AG10803 (cell line): ENCODE measurements around the gene GLB1L.

ENCODE experiments used
- DNase-seq: peaks from one replicate; pipeline ENCODE4 v3.0.0; 2010; ENCODE audit warnings: low read depth
- H3K4me3 ChIP-seq: 2 replicates; pipeline ENCODE4 v1.5.1; 2011; ENCODE audit warnings: mild to moderate bottlenecking, low read length, control low read depth
- TF ChIP-seq, protein P1 (sequence below): conservative IDR thresholded peaks from 2 replicates; pipeline ENCODE4 v1.5.1; 2011; ENCODE audit warnings: mild to moderate bottlenecking, low read length, control low read depth, inconsistent platforms

GLB1L gene

DNA sequence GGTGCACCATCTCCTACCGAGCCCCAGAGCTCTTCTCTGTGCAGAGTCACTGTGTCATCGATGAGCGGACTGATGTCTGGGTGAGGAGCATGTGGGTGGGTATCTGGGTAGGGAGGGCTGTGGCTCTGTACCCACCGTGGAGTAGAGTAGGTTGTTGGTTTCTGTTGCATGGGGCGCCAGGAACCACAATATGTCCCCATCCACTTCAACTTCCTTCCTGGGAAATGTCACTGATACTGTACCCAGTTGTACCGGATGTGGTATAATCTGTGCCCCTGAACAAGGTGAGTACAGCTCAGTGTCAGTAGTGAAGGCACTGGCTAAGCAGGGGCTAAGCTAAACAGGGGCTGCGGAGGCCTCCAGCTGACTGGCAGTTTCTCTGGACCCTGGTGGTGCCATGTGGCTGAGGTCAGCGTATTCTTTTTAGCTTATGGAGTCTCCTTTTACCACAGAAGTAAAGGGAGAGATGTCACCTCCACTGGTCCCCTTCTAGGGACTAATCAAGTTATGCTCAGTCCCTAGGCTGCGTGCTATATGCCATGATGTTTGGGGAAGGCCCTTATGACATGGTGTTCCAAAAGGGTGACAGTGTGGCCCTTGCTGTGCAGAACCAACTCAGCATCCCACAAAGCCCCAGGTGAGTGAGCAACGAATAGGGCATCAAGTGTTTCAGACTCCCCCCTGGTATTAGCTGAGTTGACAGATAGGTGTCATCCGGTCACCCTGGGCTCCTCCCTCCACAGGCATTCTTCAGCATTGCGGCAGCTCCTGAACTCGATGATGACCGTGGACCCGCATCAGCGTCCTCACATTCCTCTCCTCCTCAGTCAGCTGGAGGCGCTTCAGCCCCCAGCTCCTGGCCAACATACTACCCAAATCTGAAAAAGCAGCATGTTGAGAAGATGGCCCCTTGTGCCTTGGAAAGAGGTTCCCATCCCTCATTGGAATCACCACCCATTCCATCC, 2.7 kb upstream of the GLB1L start:
- no peak overlapping the region for H3K4me3 ChIP-seq
- TF ChIP-seq, protein P1, sequence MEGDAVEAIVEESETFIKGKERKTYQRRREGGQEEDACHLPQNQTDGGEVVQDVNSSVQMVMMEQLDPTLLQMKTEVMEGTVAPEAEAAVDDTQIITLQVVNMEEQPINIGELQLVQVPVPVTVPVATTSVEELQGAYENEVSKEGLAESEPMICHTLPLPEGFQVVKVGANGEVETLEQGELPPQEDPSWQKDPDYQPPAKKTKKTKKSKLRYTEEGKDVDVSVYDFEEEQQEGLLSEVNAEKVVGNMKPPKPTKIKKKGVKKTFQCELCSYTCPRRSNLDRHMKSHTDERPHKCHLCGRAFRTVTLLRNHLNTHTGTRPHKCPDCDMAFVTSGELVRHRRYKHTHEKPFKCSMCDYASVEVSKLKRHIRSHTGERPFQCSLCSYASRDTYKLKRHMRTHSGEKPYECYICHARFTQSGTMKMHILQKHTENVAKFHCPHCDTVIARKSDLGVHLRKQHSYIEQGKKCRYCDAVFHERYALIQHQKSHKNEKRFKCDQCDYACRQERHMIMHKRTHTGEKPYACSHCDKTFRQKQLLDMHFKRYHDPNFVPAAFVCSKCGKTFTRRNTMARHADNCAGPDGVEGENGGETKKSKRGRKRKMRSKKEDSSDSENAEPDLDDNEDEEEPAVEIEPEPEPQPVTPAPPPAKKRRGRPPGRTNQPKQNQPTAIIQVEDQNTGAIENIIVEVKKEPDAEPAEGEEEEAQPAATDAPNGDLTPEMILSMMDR: no peak
- no peak for DNase-seq

DNA sequence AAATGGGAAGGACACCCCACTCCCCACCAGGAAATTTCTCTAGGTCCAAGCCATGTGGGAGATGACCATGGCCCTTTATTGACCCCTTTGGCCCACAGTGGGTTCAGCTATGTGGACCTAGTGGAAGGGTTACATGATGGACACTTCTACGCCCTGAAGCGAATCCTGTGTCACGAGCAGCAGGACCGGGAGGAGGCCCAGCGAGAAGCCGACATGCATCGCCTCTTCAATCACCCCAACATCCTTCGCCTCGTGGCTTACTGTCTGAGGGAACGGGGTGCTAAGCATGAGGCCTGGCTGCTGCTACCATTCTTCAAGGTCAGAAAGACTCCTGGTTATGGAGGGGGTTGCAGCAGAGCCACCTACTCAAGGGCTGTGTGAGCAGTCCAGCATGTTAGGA, 1.3 kb upstream of the GLB1L start:
- DNase-seq: no peak
- TF ChIP-seq, protein P1: no peak
- peak overlapping the region; percentile 76 for H3K4me3 ChIP-seq

DNA sequence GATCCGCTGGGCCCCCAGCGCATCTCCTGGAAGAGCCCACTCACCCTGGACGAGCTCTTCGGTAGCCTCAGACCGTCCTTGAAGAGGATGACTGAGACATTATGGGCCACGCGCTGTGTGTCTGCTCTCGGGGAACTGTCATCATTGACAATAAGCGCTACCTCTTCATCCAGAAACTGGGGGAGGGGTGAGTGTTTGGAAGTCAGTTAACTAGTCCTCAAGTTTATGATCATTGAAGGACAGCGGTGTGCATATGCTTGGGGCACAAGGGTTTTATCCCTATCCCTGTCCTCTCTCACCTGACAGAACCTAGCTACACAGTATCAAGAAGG, 621 bp upstream of the GLB1L start:
- H3K4me3 ChIP-seq: peak overlapping the region; percentile 76
- TF ChIP-seq, protein P1: no peak
- no peak for DNase-seq

DNA sequence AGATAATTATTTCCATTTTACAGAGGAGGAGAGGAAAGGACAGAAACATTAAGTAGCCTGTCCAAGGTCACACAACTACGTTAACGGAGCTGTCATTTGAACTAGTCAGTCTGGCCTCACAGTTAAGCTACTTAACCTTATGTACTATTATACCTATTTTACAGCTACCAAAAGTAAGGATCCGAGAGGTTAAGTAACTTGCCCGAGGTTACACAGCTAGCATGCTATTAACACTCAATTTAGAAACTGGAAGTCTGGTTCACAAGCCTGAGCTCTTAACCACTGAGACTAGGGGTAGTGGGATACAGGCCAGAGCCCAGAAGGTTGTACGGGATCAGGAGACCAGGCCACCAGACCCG, 476 bp downstream of the GLB1L start:
- TF ChIP-seq, protein P1: no peak
- DNase-seq: no peak
- peak overlapping the region; percentile 76 for H3K4me3 ChIP-seq

DNA sequence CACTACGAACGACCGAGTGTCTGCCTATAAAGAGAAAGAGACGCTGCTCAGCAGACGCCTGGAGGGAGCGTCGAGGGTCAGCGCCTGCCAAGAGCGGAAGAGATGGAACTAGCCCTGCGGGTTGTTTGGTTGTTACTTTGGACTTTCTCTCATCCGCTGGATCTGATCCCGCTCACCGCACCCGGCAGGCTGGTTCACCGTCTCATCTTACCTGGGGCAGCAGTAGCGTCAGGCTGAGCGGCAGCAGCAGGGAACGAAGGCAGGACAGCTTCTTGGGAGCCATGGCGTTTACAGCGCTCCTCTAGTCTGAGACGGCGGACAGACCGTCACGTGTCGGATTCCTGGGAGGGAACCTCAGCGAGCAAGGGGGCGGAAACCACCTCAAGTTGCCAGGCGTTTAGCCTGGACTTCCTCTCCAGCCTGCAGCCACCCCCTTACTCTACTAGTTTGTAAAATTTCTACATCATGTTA, 1.9 kb downstream of the GLB1L start:
- TF ChIP-seq, protein P1: no peak
- no peak overlapping the region; the same call in 1 of the 2 replicates for H3K4me3 ChIP-seq
- DNase-seq: no peak

DNA sequence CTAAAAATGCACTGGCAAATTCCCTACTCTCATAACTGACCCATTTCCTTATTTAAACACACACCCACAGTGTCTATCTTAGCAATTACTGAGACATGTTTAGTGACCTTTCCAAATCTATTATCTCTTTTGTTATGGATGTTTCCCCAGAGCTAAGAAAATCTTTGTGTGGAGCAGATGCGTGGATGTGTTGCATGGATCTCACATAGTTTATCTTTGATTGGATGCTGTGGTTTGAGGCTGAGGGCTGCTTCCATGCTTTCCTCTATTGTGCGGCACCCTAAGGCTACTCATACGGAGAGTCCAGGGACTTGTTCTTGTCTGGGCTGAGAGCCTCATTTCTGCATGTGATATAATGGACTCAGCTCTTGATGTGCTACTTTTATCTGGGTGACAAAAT, 10.9 kb downstream of the GLB1L start:
- DNase-seq: no peak
- H3K4me3 ChIP-seq: no peak overlapping the region
- TF ChIP-seq, protein P1: no peak

DNA sequence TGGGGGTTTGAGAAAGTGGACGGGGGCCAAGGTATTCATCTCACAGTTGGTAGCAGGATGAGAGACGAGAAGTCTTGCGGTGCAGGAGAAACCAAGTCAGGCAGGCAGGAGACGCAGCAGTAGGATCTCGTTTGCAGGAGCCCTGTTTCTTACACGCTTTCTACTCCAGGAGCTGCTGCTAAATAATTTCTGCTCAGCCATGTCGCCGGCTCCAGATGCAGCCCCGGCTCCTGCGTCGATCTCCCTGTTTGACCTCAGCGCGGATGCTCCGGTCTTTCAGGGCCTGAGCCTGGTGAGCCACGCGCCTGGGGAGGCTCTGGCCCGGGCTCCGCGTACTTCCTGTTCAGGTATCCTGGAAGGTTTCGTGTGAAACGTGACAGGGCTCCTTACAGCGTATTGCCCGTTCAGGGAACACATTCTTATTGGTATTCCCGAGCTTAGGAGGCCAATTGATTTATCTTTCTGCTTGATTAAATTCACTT, 15.1 kb downstream of the GLB1L start:
- peak overlapping the region; percentile 68 for H3K4me3 ChIP-seq
- peak; percentile 40 for DNase-seq
- TF ChIP-seq, protein P1: no peak
